Heart left ventricle (tissue), 13 donors: ENCODE data around the gene ACSS3.

Experiments used
- CTCF ChIP-seq, 12 donors: fragments of 200-600 bp; sonication (generic) in 4 of 12; IDR thresholded peaks; one replicate each; pipeline versions ENCODE4 v1.5.0 to v1.8.0; 2018 to 2022; ENCODE audit warnings: antibody characterized with exemption in 12 of 12, mild to moderate bottlenecking in 5 of 12
- POLR2A ChIP-seq, 2 donors: fragments of 450-650 bp; IDR thresholded peaks; one replicate each; pipeline ENCODE4 v1.6.1; 2017; ENCODE audit warnings: antibody characterized with exemption in 2 of 2, mild to moderate bottlenecking in 2 of 2, moderate library complexity in 2 of 2
- donor health status: ischemic (EF 13 %, LVEDD 7.1; RV severe dilation, severe dysfunction).
- donor health status: DM: no; HTN: yes; CAD: no.
- donor health status: DM: no; HTN: no; CAD: no.
- donor health status: ischemic (EF 25% LVEDD 6.9; RV normal size, moderate dysfunction).
- donor health status: ischemic (EF 25% LVEDD 5.7; RV mildly dilated, moderate dysfunction).
- donor health status: ischemic (EF 35%, LVEDD 5.7; RV mildly dilated, moderate dysfunction).
- donor health status: nonischemic (EF 11% LVEDD 7.7; RV severe dilation, severe dysfunction).
- donor health status: DM: yes; HTN: yes; CAD: no.
- donor health status: PGD.
- donor health status: ischemic (EF 29% LVEDD 5.4; RV normal size, mild dysfunction).
- donor health status: nonischemic (EF 23%, LVEDD 6.1; RV moderate dilation, normal function).

DNA sequence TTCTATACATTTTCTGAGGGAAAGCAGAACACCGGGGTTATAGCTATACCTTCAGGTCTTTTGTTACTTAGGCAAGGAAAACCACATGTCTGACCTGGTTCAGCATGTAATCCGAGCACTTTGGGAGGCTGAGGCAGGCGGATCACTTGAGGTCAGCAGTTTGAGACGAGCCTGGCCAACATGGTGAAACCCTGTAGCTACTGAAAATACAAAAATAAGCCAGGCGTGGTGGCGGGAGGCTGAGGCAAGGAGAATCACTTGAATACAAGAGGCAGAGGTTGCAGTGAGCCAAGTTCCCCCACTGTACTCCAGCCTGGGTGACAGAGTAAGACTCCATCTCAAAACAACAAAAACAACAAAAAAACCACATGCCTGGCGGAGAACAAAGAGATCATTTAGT lies 177.6 kb downstream of the ACSS3 start:
- TF ChIP-seq CTCF (IDR thresholded peaks at IDR 0.05) (no peak), POLR2A (IDR thresholded peaks at IDR 0.05) (no peak)
